Measurements from ENCODE around the gene HSF2BP. TPM values are rescaled to one million over a fixed set of nuclear protein-coding genes. Genes with fewer than 3 reads are reported as not detected.
"Not testable (repeated sequence)": the region's sequence is repeated elsewhere in the genome, so short reads cannot be mapped to it uniquely, and the experiment has no call there.

HSF2BP gene
- polyA plus RNA-seq, 4 donors, result 1.7 to 2.7 (median 2.1) TPM

GRCh38 chr21:43623588-43623987 lies 35.7 kb downstream of the HSF2BP start:
- DNase-seq (ENCODE audit: low read depth in 4 of 4, low spot score in 3 of 4), result no peak

GRCh38 chr21:43622796-43623195 lies 36.5 kb downstream of the HSF2BP start:
- no peak for DNase-seq (ENCODE audit: low read depth in 4 of 4, low spot score in 3 of 4)

- no peak for DNase-seq (ENCODE audit: low read depth in 4 of 4, low spot score in 3 of 4)
Measured at GRCh38 chr21:43619856-43620255, 39.4 kb downstream of the HSF2BP start.

GRCh38 chr21:43619344-43619743 lies 39.9 kb downstream of the HSF2BP start:
- DNase-seq (ENCODE audit: low read depth in 4 of 4, low spot score in 3 of 4), result no peak

- DNase-seq (ENCODE audit: low read depth in 4 of 4, low spot score in 3 of 4), result no peak
Measured at GRCh38 chr21:43618940-43619339, 40.3 kb downstream of the HSF2BP start.

GRCh38 chr21:43616861-43617260 lies 42.4 kb downstream of the HSF2BP start:
- DNase-seq (ENCODE audit: low read depth in 4 of 4, low spot score in 3 of 4), result not testable (repeated sequence)

GRCh38 chr21:43614839-43615238 lies 44.4 kb downstream of the HSF2BP start:
- DNase-seq (ENCODE audit: low read depth in 4 of 4, low spot score in 3 of 4), result no peak

- no peak for DNase-seq (ENCODE audit: low read depth in 4 of 4, low spot score in 3 of 4)
Measured at GRCh38 chr21:43613755-43614638, 45.3 kb downstream of the HSF2BP start.

GRCh38 chr21:43611598-43612369 lies 47.5 kb downstream of the HSF2BP start:
- peak; percentile 16 to 32 (median 23) for DNase-seq (ENCODE audit: low read depth in 4 of 4, low spot score in 3 of 4)

- peak in 3 of 4 donors; percentile 18 to 36 (median 27) for DNase-seq (ENCODE audit: low read depth in 4 of 4, low spot score in 3 of 4)
Measured at GRCh38 chr21:43609501-43610340, 49.6 kb downstream of the HSF2BP start.

GRCh38 chr21:43608664-43609063 lies 50.6 kb downstream of the HSF2BP start:
- no peak for DNase-seq (ENCODE audit: low read depth in 4 of 4, low spot score in 3 of 4)

- DNase-seq (ENCODE audit: low read depth in 4 of 4, low spot score in 3 of 4), result no peak
Measured at GRCh38 chr21:43608225-43608624, 51.1 kb downstream of the HSF2BP start.

- DNase-seq (ENCODE audit: low read depth in 4 of 4, low spot score in 3 of 4), result no peak
Measured at GRCh38 chr21:43605320-43606215, 53.7 kb downstream of the HSF2BP start.

- no peak for DNase-seq (ENCODE audit: low read depth in 4 of 4, low spot score in 3 of 4)
Measured at GRCh38 chr21:43604505-43605204, 54.6 kb downstream of the HSF2BP start.

GRCh38 chr21:43603641-43604504 lies 55.4 kb downstream of the HSF2BP start:
- no peak for DNase-seq (ENCODE audit: low read depth in 4 of 4, low spot score in 3 of 4)

- no peak for DNase-seq (ENCODE audit: low read depth in 4 of 4, low spot score in 3 of 4)
Measured at GRCh38 chr21:43603233-43603626, 56.1 kb downstream of the HSF2BP start.

GRCh38 chr21:43602266-43603232 lies 56.7 kb downstream of the HSF2BP start:
- DNase-seq (ENCODE audit: low read depth in 4 of 4, low spot score in 3 of 4), result no peak
